Stimulated activated CD4-positive, alpha-beta T cell treated with anti-CD3 and anti-CD28 coated beads, Interleukin-2, amount 100 ng/mL, for 4 hours (primary cell): Measurements from ENCODE around the gene TPCN2.

Experiments used
- DNase-seq: peaks from one replicate; pipeline ENCODE4 v3.0.0-alpha.2; 2020; ENCODE audit warnings: low read depth

The TPCN2 gene

GRCh38 chr11:69039501-69039900 lies 9.2 kb upstream of the TPCN2 start:
- no peak for DNase-seq

- no peak for DNase-seq
These were observed 8.7 kb upstream of the TPCN2 start for GRCh38 chr11:69040051-69040450.

GRCh38 chr11:69040581-69041260 lies 8.0 kb upstream of the TPCN2 start:
- DNase-seq = no peak

- DNase-seq = no peak
These were observed 7.2 kb upstream of the TPCN2 start for GRCh38 chr11:69041516-69041915.

- no peak for DNase-seq
These were observed 4.4 kb upstream of the TPCN2 start for GRCh38 chr11:69044111-69045013.

- DNase-seq = no peak
These were observed 570 bp upstream of the TPCN2 start for GRCh38 chr11:69048031-69048693.

- no peak for DNase-seq
These were observed 747 bp downstream of the TPCN2 start for GRCh38 chr11:69049490-69049867.

GRCh38 chr11:69050592-69051380 lies 2.1 kb downstream of the TPCN2 start:
- no peak for DNase-seq

GRCh38 chr11:69051381-69052342 lies 2.9 kb downstream of the TPCN2 start:
- DNase-seq = no peak

- no peak for DNase-seq
These were observed 3.8 kb downstream of the TPCN2 start for GRCh38 chr11:69052343-69053168.

- no peak for DNase-seq
These were observed 4.4 kb downstream of the TPCN2 start for GRCh38 chr11:69053169-69053477.

GRCh38 chr11:69053546-69054396 lies 5.0 kb downstream of the TPCN2 start:
- no peak for DNase-seq

- DNase-seq = no peak
These were observed 5.9 kb downstream of the TPCN2 start for GRCh38 chr11:69054397-69055211.

- no peak for DNase-seq
These were observed 6.5 kb downstream of the TPCN2 start for GRCh38 chr11:69055212-69055586.

GRCh38 chr11:69055598-69056516 lies 7.1 kb downstream of the TPCN2 start:
- no peak for DNase-seq

GRCh38 chr11:69057236-69057635 lies 8.5 kb downstream of the TPCN2 start:
- DNase-seq = no peak

GRCh38 chr11:69057801-69058200 lies 9.1 kb downstream of the TPCN2 start:
- no peak for DNase-seq
